Hematopoietic multipotent progenitor cell treated with erythropoietin and hydrocortisone succinate and interleukin-3 and kit ligand, for 15 days (in vitro differentiated cells): ENCODE measurements around the gene TMEM86B.

ENCODE experiments used
- DNase-seq: peaks from one replicate; pipeline ENCODE4 v3.0.0-alpha.2; 2015; ENCODE audit warnings: low spot score

TMEM86B gene

DNA sequence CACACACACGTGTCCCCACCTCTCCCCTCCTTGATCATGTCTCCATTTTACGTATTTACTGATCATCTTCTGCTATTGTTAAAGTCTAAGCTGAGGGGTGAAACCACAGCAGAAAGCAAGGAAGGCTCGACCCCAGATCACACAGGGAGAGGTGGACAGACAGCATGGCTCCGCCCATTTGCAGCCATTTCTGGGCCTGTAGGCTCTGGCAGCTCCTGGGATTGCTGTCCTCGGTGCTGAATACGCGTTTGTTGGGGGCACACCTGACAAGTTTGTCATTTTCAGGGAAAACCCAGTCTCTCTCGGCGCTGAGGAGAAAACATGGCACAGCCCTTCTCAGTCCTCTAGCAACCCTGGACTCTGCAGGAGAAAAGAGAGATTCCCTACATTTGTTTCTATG, 8.0 kb downstream of the TMEM86B start:
- DNase-seq, result no peak

DNA sequence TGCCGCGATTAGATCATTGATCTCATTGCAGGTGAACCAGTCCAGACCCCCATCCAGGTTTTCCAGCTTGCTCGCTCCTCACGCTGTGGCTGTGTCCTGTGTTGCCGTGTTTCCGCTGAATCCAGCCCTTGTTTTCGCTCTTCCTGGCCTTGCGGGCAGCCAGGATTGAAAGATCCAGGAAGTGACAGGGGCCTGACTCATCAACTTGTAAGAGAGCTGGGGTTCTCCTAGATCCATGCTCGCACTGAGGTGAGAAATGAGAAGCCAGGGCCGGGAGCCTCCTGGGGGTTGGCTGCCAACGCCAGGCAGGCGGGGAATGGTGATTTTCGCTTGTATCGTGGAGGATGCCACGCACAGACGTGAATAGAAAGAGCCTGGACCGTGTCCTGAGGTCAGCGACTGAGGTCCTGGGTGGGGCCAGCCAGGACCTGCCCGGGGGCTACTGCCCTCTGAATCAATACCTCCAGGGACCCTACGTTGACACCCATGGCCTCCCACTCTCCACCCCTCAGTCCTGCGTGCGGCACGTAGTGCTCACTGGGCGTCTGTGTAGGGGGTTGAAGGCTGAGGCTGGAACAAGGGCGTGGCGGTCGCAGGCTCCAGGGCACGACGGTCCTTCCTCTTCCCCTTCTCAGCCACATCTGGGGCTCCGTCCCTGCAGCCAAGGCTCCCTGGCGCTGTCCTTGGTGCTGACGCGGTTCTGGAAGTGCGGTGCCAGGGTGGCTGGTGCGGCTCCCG, 11.9 kb downstream of the TMEM86B start:
- peak; percentile 61 for DNase-seq

GRCh38 chr19:55213547-55213946, 15.0 kb downstream of the TMEM86B start:
- DNase-seq, result no peak

DNA sequence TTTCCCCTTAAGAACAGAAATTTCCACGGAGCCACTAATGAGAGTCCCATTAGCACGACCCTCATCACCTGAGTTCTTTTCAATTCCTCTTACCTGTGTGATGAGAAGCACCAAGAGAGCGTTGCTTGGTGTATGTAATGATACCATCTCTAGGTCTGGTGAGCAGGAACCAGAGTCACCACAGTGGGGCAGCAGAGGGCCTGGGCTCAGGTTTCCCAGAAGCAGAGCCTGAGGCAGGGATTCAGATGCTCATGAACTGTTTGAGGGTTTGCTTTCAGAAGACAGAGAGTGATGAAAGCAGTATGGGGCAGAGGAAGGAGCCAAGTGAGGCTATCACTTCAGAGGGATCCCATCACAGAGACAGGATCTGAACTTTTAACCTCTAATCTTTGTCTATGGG, 16.1 kb downstream of the TMEM86B start:
- DNase-seq, result peak; percentile 64

DNA sequence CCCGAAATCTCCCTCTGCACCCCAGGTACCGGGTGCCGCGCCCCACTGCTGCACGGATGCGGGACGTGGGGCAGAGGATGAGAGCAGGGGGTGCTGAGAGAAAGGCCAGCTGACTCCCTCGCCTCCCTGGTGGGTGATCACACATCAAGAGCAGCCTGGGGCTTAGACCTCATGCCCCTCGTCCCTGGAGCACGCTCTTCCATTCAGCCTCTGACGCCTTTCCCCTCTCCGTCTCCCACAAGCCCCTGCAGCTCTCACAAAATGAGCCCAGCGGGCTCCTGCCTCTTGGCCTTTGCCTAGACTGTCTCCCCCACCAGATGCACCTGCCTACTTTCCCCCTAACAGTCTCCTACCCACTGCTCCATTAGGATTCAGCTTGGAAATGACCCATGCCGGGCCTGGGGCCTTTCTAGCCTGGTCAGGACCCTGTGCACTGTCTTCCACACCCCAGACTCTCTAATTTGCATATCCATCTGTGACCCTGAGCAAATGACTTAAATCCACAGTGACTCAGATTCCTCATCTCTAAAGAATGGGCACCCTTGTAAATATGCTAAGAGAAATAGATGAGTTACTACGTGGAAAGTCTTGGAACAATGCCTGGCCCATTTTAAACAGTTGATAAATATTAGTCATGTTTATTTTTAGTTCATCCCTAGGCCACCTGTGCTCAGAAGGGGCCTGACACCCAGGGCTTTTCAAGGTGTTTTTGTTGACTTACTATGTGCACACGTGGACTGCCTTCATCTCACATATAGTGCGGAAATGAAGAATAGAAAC, 18.7 kb downstream of the TMEM86B start:
- DNase-seq, result no peak

GRCh38 chr19:55208880-55209692, 19.5 kb downstream of the TMEM86B start, which contains the start of gene PTPRH:
PTPRH (minus strand) TSS chr19:55209501; CDS start chr19:55209433, 68 bp downstream.
- no peak for DNase-seq

- DNase-seq, result peak; percentile 85
Measured at GRCh38 chr19:55206664-55207500, 21.7 kb downstream of the TMEM86B start.

GRCh38 chr19:55202199-55202598, 26.4 kb downstream of the TMEM86B start:
- DNase-seq, result peak; percentile 33

- no peak for DNase-seq
Measured at GRCh38 chr19:55199620-55200204, 28.9 kb downstream of the TMEM86B start.

- no peak for DNase-seq
Measured at GRCh38 chr19:55198651-55199050, 29.9 kb downstream of the TMEM86B start.

DNA sequence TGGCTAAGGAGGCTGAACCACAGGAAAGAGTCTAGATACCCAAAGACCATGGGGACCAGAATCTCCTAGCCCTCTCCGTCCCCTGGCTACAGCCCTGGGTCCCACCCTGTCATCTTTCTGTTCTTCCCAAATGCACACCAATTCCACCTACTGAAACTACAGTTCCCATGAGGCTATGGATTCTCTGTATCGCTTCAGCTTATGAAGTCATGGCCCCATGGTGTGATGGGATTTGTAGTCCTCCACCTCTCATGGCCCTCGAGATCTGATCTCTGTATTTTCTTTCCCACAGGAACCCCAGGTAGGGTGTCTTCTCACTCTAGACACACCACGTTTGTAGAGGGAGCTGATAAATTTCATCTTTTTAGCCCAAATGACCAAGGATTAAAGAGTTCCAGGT, 31.0 kb downstream of the TMEM86B start:
- peak; percentile 36 for DNase-seq

- no peak for DNase-seq
Measured at GRCh38 chr19:55196803-55197202, 31.8 kb downstream of the TMEM86B start.

GRCh38 chr19:55193481-55193880, 35.1 kb downstream of the TMEM86B start:
- DNase-seq, result no peak

DNA sequence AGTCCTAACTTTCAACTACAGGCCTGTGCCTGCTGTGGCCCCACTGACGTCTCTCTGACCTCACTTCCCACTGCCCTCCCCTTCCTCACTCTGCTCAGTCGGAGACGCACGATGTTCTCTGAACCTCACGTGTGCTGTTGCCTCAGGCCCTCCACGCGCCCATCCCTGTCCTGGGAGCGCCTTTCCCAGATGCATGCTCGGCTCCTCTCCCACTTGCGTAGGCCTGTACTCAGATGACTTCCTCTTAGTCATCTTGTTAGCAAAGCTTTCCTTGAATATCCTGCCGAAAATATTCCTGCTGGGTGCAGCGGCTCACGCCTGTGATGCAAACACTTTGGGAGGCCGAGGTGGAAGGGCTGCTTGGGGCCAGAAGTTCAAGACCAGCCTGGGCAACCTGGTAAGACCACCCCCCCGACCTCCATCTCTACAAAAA, 39.1 kb downstream of the TMEM86B start:
- DNase-seq, result no peak

DNA sequence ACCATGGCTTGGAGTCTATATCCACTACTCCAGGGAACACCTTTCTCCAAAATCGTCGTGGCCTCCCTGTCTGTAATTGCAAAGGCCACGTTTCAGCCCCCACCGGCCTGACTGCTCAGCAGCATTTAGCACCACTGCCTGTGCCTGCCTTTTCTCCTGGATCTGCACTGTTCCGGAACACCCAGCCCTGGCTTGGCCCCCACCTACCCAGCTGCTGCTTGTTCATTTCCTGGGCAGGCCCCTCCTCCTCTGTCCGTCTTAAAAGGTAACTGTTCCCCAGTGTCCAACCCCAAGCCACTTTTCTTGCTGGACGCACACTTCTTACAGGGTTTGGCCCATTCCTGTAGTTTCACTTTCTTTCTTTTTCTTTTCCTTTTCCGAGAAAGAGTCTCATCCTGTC, 39.9 kb downstream of the TMEM86B start:
- DNase-seq, result no peak

GRCh38 chr19:55186080-55186479, 42.5 kb downstream of the TMEM86B start:
- no peak for DNase-seq

- DNase-seq, result no peak
Measured at GRCh38 chr19:55181740-55182139, 46.8 kb downstream of the TMEM86B start.

DNA sequence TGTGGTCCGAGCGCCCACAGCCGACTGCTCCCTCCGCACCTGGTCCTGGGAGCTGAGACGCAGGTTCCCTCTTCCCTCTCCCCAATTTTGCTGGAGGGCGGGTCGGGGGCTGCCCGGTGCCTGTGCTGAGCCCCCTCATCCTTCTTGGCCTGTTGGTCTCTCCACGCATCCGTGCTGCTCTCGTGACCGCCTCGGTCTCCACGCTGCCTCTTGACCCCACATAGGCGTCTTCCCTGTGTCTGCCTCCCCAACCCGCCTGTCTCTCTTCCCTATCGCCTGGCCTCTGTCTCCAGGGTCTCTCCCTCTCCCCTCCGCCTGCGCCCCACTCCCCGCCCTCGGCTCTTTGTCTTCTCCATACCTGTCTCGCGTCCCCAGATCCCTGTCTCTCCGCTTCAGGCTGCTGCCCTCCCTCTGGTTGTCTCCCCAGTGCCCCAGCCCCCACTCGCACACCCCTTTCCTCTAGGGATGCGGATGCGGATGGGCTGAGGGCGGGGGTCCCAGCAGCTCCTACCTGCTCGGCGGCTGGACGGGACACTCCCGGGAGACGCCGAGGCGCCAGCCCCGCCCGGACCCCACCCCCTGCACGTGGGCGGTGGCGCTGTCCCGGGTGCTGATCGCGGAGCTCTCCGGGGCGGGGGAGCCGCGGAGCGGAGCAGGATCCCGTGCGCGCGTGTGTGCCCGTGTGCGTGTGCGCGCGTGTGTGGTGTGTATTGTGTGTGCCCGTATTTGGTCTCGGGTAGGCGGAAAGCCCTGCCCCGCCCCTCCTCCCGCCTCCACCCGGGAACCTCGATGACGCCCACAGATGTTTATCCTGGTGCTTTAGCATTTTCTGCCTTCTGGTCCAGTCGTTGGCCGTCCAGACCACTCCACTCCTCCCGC, 48.7 kb downstream of the TMEM86B start, which contains the start of gene SYT5:
SYT5 (minus strand) TSS at position 684 of the 879 bp plus-strand sequence. CDS start 1,248 bp downstream, outside the sequence.
- DNase-seq, result peak; percentile 37

DNA sequence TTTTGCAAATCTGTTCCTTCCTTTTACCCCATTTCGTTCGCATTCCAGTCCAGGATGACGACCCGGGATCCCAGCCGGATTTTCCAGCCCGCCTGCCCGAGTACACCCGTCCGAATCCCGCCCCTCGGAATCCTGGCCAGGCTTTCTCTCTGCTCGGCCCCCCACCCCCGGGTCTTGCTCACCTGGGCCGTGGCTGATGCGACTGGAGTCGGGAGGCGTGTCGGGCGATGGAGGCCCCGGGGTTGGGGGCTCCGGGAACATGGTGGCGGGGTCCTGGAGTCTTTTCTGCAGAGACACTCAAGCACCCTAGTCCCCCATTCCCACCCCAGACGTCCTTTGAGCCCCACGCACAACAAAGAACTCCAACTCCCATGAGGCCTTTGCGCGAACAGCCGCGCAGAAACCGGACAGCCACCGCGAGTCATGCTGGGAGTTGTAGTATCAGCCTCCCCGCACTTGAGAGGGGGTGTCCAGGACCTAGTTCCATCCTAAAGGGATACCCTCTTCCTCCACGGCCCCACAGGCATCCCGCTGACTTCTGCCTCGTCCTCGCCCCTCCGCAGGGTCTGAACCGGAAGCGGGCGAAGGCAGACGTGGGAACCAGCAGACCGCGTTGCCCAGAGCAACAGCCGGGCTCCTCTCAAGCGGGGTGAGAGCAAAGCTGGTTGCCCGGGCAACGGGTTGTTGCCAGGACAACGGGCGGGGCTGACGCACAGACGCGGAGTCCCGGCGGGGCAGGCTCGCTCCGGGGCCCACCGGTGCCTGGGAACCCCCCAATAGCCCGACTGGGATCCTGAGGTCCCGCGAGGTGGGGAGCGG, 49.6 kb downstream of the TMEM86B start:
- peak; percentile 57 for DNase-seq
